ENCODE results near the gene MACO1. TPM values are rescaled to one million over a fixed set of nuclear protein-coding genes. Genes with fewer than 3 reads are reported as not detected.

MACO1 gene
- total and polyA plus RNA-seq, 9 of the 15 experiments (the other 6 are each of a cell fraction or from before 2014, with no cell fraction given): 4.6 to 28.4 (median 21.7) TPM

DNA sequence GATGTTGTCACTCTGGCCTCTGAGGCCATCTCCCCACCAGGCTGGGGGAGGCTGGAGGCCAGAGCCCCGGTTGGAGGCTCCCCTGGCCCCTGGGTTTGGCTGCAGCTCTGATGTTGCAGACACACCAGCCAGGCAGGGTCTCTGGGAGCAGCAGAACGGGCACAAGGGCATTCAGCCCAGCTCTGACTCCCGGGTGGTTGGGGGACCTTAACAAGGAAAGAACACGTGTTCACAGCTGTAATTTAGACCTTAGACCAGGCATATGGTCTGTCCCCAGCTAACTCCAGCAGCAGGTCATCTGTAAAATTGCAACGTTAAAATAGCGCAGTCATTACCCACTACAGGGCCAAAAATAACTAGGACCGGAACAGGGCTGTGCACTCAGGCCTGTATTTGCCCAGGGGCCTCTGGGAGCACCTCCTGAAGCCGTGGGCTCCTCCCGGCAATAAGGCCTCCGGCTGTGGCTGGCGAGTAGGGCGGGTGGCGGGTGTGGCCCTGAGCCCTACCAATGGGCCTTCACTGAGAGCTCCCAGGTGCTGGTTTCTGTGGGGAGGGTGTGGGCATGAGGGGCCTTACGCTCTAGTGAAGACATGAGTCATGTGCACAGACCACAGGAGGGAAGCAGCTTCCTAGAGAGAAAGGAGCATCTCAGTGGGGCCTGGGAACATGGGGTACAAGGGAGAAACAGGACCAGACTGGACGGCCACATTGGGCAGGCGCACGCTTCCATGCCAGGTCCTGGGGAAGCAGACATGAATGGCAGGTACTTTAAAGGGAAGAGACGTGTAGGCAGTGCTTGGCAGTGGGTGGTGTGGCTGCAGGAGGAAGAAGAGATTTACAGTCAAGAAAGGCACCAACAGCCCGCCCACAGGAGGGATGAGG is 118.8 kb downstream of the MACO1 start (continued):
- TF ChIP-seq, protein P1, sequence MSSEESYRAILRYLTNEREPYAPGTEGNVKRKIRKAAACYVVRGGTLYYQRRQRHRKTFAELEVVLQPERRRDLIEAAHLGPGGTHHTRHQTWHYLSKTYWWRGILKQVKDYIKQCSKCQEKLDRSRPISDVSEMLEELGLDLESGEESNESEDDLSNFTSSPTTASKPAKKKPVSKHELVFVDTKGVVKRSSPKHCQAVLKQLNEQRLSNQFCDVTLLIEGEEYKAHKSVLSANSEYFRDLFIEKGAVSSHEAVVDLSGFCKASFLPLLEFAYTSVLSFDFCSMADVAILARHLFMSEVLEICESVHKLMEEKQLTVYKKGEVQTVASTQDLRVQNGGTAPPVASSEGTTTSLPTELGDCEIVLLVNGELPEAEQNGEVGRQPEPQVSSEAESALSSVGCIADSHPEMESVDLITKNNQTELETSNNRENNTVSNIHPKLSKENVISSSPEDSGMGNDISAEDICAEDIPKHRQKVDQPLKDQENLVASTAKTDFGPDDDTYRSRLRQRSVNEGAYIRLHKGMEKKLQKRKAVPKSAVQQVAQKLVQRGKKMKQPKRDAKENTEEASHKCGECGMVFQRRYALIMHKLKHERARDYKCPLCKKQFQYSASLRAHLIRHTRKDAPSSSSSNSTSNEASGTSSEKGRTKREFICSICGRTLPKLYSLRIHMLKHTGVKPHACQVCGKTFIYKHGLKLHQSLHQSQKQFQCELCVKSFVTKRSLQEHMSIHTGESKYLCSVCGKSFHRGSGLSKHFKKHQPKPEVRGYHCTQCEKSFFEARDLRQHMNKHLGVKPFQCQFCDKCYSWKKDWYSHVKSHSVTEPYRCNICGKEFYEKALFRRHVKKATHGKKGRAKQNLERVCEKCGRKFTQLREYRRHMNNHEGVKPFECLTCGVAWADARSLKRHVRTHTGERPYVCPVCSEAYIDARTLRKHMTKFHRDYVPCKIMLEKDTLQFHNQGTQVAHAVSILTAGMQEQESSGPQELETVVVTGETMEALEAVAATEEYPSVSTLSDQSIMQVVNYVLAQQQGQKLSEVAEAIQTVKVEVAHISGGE (CRISPR knock-in tag; IDR thresholded peaks at IDR 0.05): peak in 1 of 3 experiments; percentile 56; a peak in 1 of 6 replicates
- TF ChIP-seq, protein P2, sequence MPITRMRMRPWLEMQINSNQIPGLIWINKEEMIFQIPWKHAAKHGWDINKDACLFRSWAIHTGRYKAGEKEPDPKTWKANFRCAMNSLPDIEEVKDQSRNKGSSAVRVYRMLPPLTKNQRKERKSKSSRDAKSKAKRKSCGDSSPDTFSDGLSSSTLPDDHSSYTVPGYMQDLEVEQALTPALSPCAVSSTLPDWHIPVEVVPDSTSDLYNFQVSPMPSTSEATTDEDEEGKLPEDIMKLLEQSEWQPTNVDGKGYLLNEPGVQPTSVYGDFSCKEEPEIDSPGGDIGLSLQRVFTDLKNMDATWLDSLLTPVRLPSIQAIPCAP (CRISPR knock-in tag; IDR thresholded peaks at IDR 0.05; ENCODE audit: borderline replicate concordance): 0 out of 2 replicates have a peak, but pooled peaks have one; percentile 16
- TF ChIP-seq, protein P3, sequence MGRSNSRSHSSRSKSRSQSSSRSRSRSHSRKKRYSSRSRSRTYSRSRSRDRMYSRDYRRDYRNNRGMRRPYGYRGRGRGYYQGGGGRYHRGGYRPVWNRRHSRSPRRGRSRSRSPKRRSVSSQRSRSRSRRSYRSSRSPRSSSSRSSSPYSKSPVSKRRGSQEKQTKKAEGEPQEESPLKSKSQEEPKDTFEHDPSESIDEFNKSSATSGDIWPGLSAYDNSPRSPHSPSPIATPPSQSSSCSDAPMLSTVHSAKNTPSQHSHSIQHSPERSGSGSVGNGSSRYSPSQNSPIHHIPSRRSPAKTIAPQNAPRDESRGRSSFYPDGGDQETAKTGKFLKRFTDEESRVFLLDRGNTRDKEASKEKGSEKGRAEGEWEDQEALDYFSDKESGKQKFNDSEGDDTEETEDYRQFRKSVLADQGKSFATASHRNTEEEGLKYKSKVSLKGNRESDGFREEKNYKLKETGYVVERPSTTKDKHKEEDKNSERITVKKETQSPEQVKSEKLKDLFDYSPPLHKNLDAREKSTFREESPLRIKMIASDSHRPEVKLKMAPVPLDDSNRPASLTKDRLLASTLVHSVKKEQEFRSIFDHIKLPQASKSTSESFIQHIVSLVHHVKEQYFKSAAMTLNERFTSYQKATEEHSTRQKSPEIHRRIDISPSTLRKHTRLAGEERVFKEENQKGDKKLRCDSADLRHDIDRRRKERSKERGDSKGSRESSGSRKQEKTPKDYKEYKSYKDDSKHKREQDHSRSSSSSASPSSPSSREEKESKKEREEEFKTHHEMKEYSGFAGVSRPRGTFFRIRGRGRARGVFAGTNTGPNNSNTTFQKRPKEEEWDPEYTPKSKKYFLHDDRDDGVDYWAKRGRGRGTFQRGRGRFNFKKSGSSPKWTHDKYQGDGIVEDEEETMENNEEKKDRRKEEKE (IDR thresholded peaks at IDR 0.05; ENCODE audit: borderline replicate concordance in 1 of 2, control insufficient read depth in 1 of 2, low read depth in 2 of 2, low read length in 1 of 2): 0 out of 4 replicates have a peak, but pooled peaks of 1 of the 2 experiments have one; percentile 55
- no peak for TF ChIP-seq KHSRP (IDR thresholded peaks at IDR 0.05)
- TF ChIP-seq C11orf30 (IDR thresholded peaks at IDR 0.05; ENCODE audit: low read depth): peak; percentile 67; the same call in 1 of the 2 replicates
- TF ChIP-seq ATF7 (IDR thresholded peaks at IDR 0.05): peak; percentile 11; the same call in 1 of the 2 replicates
- no peak for TF ChIP-seq NR2C1 (IDR thresholded peaks at IDR 0.05)
- peak; percentile 15; the same call in 1 of the 2 replicates for TF ChIP-seq NR2C1 (tag; IDR thresholded peaks at IDR 0.05)
- TF ChIP-seq NBN (IDR thresholded peaks at IDR 0.05; ENCODE audit: low read depth): 0 out of 2 replicates have a peak, but pooled peaks have one; percentile 72
- TF ChIP-seq MEF2A (IDR thresholded peaks at IDR 0.05; ENCODE audit: control insufficient read depth, low read depth, low read length): peak; percentile 99
- 0 out of 2 replicates have a peak, but pooled peaks have one; percentile 50 for TF ChIP-seq ARID1B (IDR thresholded peaks at IDR 0.05)
- TF ChIP-seq BRCA1 (IDR thresholded peaks at IDR 0.05): no peak
- TF ChIP-seq BRCA1 (CRISPR knock-in tag; IDR thresholded peaks at IDR 0.05): no peak
- TF ChIP-seq KLF16 (IDR thresholded peaks at IDR 0.05): peak; percentile 82
- peak; percentile 97 for TF ChIP-seq ZNF263 (CRISPR knock-in tag; IDR thresholded peaks at IDR 0.05; ENCODE audit: borderline replicate concordance)
- TF ChIP-seq, protein P4, sequence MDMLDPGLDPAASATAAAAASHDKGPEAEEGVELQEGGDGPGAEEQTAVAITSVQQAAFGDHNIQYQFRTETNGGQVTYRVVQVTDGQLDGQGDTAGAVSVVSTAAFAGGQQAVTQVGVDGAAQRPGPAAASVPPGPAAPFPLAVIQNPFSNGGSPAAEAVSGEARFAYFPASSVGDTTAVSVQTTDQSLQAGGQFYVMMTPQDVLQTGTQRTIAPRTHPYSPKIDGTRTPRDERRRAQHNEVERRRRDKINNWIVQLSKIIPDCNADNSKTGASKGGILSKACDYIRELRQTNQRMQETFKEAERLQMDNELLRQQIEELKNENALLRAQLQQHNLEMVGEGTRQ (CRISPR knock-in tag; IDR thresholded peaks at IDR 0.05): 0 out of 2 replicates have a peak, but pooled peaks have one; percentile 19
- TF ChIP-seq XRCC5 (IDR thresholded peaks at IDR 0.05; ENCODE audit: low read depth, low read length): peak; percentile 54; the same call in 1 of the 2 replicates
- TF ChIP-seq KLF6 (CRISPR knock-in tag; IDR thresholded peaks at IDR 0.05; ENCODE audit: borderline replicate concordance): 0 out of 2 replicates have a peak, but pooled peaks have one; percentile 47
- peak; percentile 26; the same call in 1 of the 2 replicates for TF ChIP-seq SMARCA4 (IDR thresholded peaks at IDR 0.05)

Measured in K562 (cell line).